ENCODE results near the gene RELL2.

DNA sequence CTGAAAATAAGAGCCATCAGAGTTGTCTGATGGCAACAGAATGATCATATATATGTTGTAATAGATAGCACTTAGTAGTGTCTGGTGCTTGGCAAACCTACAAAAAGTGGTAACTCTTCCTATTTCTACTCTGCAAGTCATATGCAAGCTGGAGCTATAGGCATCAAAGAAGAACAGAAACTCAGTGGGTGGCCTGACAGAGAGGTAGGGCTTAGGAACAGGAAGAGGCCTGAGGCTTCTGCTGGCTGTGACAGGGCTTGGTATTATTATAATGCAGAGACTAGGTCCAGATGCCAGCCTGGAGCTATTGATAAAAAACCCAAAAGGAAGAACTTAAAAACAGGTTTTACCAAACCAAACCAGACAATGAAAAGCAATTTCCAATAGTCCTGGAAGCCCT lies 13.6 kb upstream of the RELL2 start:
- TF ChIP-seq, protein P1, sequence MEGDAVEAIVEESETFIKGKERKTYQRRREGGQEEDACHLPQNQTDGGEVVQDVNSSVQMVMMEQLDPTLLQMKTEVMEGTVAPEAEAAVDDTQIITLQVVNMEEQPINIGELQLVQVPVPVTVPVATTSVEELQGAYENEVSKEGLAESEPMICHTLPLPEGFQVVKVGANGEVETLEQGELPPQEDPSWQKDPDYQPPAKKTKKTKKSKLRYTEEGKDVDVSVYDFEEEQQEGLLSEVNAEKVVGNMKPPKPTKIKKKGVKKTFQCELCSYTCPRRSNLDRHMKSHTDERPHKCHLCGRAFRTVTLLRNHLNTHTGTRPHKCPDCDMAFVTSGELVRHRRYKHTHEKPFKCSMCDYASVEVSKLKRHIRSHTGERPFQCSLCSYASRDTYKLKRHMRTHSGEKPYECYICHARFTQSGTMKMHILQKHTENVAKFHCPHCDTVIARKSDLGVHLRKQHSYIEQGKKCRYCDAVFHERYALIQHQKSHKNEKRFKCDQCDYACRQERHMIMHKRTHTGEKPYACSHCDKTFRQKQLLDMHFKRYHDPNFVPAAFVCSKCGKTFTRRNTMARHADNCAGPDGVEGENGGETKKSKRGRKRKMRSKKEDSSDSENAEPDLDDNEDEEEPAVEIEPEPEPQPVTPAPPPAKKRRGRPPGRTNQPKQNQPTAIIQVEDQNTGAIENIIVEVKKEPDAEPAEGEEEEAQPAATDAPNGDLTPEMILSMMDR (IDR thresholded peaks at IDR 0.05) = no peak
- no peak for TF ChIP-seq POLR2AphosphoS5 (IDR thresholded peaks at IDR 0.05)
- TF ChIP-seq POLR2A (IDR thresholded peaks at IDR 0.05) = no peak
- TF ChIP-seq EP300 (IDR thresholded peaks at IDR 0.05) = no peak
